Adrenal gland (tissue), 12 donors: ENCODE results near the gene KATNAL2. TPM values are rescaled to one million over a fixed set of nuclear protein-coding genes. Genes with fewer than 3 reads are reported as not detected.
"Not testable (repeated sequence)": the region's sequence is repeated elsewhere in the genome, so short reads cannot be mapped to it uniquely, and the experiment has no call there.

Source experiments
- DNase-seq, 7 donors: peaks; one replicate each; pipeline ENCODE4 v3.0.0-alpha.2; 2019 to 2020
- H3K27ac ChIP-seq, 5 donors: fragments of 200-600 bp; sonication (generic) in 4 of 5; 1 replicate in 3 of 5; 2 replicates in 2 of 5; pipeline versions ENCODE4 v1.5.1 to v1.8.0; 2016 to 2020; ENCODE audit warnings: mild to moderate bottlenecking in 1 of 5
- H3K27me3 ChIP-seq: fragments of 200-600 bp; 2 replicates; pipeline ENCODE4 v1.8.0; 2021
- H3K36me3 ChIP-seq, 2 donors: fragments of 200-600 bp; replicated peaks in 1 of 2; 1 replicate in 1 of 2; 2 replicates in 1 of 2; pipeline versions ENCODE4 v1.5.1 to v1.8.0; 2018 to 2022
- H3K4me1 ChIP-seq, 2 donors: fragments of 200-600 bp; replicated peaks in 1 of 2; 1 replicate in 1 of 2; 2 replicates in 1 of 2; pipeline versions ENCODE4 v1.5.1 to v1.8.0; 2018 to 2021
- H3K4me3 ChIP-seq, 4 donors: fragments of 200-600 bp; sonication (generic) in 3 of 4; one replicate each; pipeline ENCODE4 v1.5.1; 2016 to 2018
- H3K9me3 ChIP-seq, 3 donors: fragments of 200-600 bp; sonication (generic) in 1 of 3; replicated peaks in 1 of 3; 1 replicate in 2 of 3; 2 replicates in 1 of 3; pipeline versions ENCODE4 v1.5.1 to v1.8.0; 2016 to 2021
- CTCF ChIP-seq, 6 experiments: fragments of 450-650 bp in 4 of 6; fragments of 200-600 bp in 2 of 6; sonication (generic) in 1 of 6; IDR thresholded peaks; 1 replicate in 5 of 6; 2 replicates in 1 of 6; pipeline versions ENCODE4 v1.5.1 to v1.8.0; 2016 to 2021; ENCODE audit warnings: antibody characterized with exemption in 6 of 6, mild to moderate bottlenecking in 2 of 6, moderate library complexity in 1 of 6
- POLR2A ChIP-seq, 2 donors: fragments of 450-650 bp; IDR thresholded peaks; one replicate each; pipeline ENCODE4 v1.6.1; 2017; ENCODE audit warnings: antibody characterized with exemption in 2 of 2, mild to moderate bottlenecking in 2 of 2, moderate library complexity in 1 of 2
- WGBS, 4 donors: extraction: QIAGEN DNeasy Blood & Tissue Kit in 2 of 4; methylation state at CpG; one replicate each; pipeline versions ENCODE4 v1.1.5 to v1.1.7; 2013 to 2017; 5-methylcytosine and 5-hydroxymethylcytosine counted together
- intact Hi-C, 2 donors: fragments of 100-400 bp; cut with DNase I; formaldehyde crosslinking; loops; one replicate each; pipeline versions ENCODE4 v1.14.1 to v1.15.0; 2022 to 2023
- polyA plus RNA-seq, 3 donors: library from polyadenylated mRNA; stranded (reverse); fragments of 200-250 nt in 2 of 3; fragments of 350-450 nt in 1 of 3; fragmentation: Illumina TruSeq in 1 of 3; extraction: RNeasy Lipid Tissue Mini Kit (QIAGEN cat#74804) in 1 of 3; gene quantifications; one replicate each; pipeline ENCODE4 v1.2.3, GENCODE V29; 2013 to 2014
- total RNA-seq, 9 donors: library from RNA; depleted of rRNA in 4 of 9; stranded (reverse); fragments of >200 nt in 4 of 9; fragments of 120-200 nt in 1 of 9; fragmentation: NEBNext Ultra II Directional in 1 of 9; extraction: Animal tissue kit (Norgen Biotek cat#: 25700) in 1 of 9; gene quantifications; one replicate each; pipeline versions ENCODE4 v1.1.0 to v1.2.4, GENCODE V29; 2013 to 2023
- donor health status: healthy with polysubstance abuse.
- donor health status: Bipolar disorder and iron deficiency.
- donor health status: DM: yes; HTN: yes; CAD: no.
- donor health status: DM: no; HTN: no; CAD: no.
- donor health status: DM: no; HTN: no; CAD: no.
- donor health status: DM: yes; HTN: yes; CAD: no.

Gene KATNAL2
- total and polyA plus RNA-seq, 12 donors = 0.48 to 11.6 (median 4.0) TPM

- WGBS, 4 donors = 46 to 76% (median 66%) methylated on average over 4 to 5 of the region's 5 CpGs
- DNase-seq = no peak
- Histone ChIP-seq H3K9me3 (no peaks in the 10 kb centered on the region), H3K27ac (no peak overlapping the region), H3K4me1 (no peaks in the 10 kb centered on the region), H3K36me3 (no peaks in the 10 kb centered on the region), H3K27me3 (no peaks in the 10 kb centered on the region), H3K4me3 (no peak overlapping the region)
- intact Hi-C loops = no loop called here
- TF ChIP-seq CTCF (IDR thresholded peaks at IDR 0.05) = no peak
- TF ChIP-seq POLR2A (IDR thresholded peaks at IDR 0.05) = no peak
Measured at GRCh38 chr18:46953195-46953594, 35.8 kb downstream of the KATNAL2 start.

DNA sequence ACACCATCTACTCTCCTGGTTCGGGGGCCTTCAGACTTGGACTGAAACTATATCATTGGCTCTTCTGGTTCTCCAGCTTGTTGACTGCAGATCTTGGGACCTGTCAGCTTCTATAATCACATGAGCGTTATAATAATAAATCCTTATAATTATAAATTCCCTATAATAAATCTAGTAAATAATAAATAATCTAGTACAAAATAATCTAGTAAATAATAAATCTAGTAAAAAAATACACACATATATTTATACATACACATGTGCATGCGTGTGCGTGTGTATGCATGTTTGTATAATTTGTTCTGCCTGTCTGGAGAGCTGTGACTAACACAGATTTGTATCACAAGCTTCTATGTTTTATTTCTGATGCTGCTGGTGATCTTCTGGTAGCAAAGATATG lies 40.8 kb downstream of the KATNAL2 start:
- Histone ChIP-seq H3K4me3 (no peak overlapping the region), H3K4me1 (no peaks in the 10 kb centered on the region), H3K9me3 (no peaks in the 10 kb centered on the region), H3K27ac (no peak overlapping the region), H3K36me3 (no peaks in the 10 kb centered on the region), H3K27me3 (no peaks in the 10 kb centered on the region)
- DNase-seq = no peak
- TF ChIP-seq POLR2A (IDR thresholded peaks at IDR 0.05) (no peak), CTCF (IDR thresholded peaks at IDR 0.05) (no peak)
- intact Hi-C loops = no loop called here
- WGBS, 4 donors = 91 to 97% (median 94%) methylated on average over 4 of the region's 4 CpGs

- H3K4me1 ChIP-seq, H3K36me3 ChIP-seq, H3K27ac ChIP-seq, H3K9me3 ChIP-seq, DNase-seq, H3K27me3 ChIP-seq, intact Hi-C loops, H3K4me3 ChIP-seq: not testable (repeated sequence)
- WGBS, 4 donors = 99 to 100% methylated on average over 2 to 6 of the region's 79 CpGs; no CpG with 5 or more reads in 2 of the 4 donors
Measured at GRCh38 chr18:46963656-46964578, 46.5 kb downstream of the KATNAL2 start.

- H3K9me3 ChIP-seq, H3K27me3 ChIP-seq, intact Hi-C loops, DNase-seq, H3K4me3 ChIP-seq, H3K36me3 ChIP-seq, H3K4me1 ChIP-seq, H3K27ac ChIP-seq: not testable (repeated sequence)
- WGBS, 4 donors = 88 to 94% (median 90%) methylated on average over 8 of the region's 31 CpGs
Measured at GRCh38 chr18:46964579-46965293, 47.3 kb downstream of the KATNAL2 start.

DNA sequence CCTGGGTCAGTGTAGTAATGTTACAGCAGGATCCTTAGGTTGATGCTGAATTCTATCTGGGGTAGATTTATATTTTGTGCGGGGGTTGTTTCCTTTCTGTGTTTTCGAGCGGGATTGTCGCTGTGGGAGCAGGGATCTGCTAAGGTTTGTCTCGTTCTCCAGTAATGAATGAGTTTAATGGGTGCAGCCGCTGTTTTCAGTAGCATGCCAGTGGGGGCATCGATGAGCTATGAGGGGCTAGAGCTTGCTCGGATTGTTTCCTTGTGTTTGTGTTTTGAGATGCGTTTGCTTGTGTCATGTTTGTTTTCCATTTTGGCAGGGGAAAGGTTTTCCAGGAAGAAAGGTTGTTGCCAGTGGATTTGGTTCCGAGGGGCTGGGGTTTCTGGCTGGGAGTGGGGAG lies 48.9 kb downstream of the KATNAL2 start:
- H3K27ac ChIP-seq, intact Hi-C loops, DNase-seq, H3K4me1 ChIP-seq, H3K36me3 ChIP-seq, H3K4me3 ChIP-seq, H3K9me3 ChIP-seq, H3K27me3 ChIP-seq: not testable (repeated sequence)
- WGBS, 4 donors = 83 to 89% methylated on average over 1 to 3 of the region's 10 CpGs; no CpG with 5 or more reads in 2 of the 4 donors

DNA sequence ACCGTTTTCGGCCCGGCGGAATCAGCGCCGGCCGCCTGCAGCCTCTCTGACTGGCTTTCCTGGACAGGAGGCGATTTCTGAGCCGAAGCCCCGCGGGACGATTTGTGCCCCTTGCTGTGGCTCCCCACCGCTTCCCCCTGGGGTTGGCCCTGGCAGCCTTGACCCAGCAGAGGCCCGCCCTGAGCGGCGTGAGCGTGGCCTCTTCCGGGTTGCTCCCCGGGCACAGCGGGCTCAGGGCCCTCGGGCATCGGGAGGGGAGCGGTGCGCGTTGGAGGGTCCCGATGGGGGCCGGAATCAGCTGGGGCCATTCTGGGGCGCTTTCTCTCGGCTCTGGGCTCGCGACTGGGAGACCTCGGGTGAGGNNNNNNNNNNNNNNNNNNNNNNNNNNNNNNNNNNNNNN lies 52.1 kb downstream of the KATNAL2 start:
- H3K9me3 ChIP-seq, DNase-seq, H3K27me3 ChIP-seq, H3K27ac ChIP-seq, H3K4me3 ChIP-seq, intact Hi-C loops, H3K4me1 ChIP-seq, H3K36me3 ChIP-seq: not testable (repeated sequence)
- WGBS, 4 donors = no CpG with 5 or more reads among the region's 32 CpGs

- no CpG with 5 or more reads among the region's 10 CpGs for WGBS, 4 donors
- H3K27ac ChIP-seq, H3K4me3 ChIP-seq, H3K4me1 ChIP-seq, H3K27me3 ChIP-seq, H3K9me3 ChIP-seq, H3K36me3 ChIP-seq, DNase-seq, intact Hi-C loops: not testable (repeated sequence)
Measured at GRCh38 chr18:47019870-47020269, 102.5 kb downstream of the KATNAL2 start.

DNA sequence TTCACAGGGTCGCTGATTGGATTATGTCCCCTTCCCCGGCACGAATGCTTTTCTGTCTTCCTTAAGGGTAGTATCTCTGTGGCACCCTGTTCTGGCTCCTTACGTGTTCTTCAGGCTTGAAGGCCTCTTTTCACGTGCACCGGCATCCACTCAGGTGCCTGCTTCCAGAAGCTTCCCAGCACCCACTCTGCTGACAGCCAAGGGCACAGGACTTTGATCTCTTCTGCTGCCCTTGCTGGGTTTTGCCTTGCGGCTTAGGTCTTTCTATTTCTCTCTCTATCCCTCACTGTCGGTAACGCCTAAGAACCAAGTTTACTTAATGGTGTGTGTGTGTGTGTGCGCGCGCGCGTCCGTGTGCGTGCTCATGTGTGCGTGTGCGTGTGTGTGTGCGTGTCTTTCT lies 103.4 kb downstream of the KATNAL2 start:
- no CpG with 5 or more reads among the region's 19 CpGs for WGBS, 4 donors
- H3K4me1 ChIP-seq, H3K27me3 ChIP-seq, H3K9me3 ChIP-seq, H3K36me3 ChIP-seq, DNase-seq, intact Hi-C loops, H3K4me3 ChIP-seq, H3K27ac ChIP-seq: not testable (repeated sequence)

DNA sequence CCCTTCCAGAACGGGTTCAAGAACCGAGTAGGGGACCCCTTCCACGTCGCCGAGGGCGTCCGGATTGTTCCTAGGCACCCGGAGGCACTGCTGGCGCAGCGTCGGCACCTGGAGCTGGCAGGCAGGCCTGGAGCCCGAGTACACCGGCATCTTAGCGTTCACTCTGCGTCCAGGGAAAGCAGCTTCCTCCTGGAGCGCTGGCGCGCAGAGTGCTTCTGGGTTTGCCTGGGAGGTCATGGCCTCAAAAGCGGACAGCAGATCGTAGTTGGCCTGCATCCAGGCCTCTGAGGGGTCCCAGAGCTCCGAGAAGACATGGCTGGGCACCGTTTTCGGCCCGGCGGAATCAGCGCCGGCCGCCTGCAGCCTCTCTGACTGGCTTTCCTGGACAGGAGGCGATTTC lies 105.4 kb downstream of the KATNAL2 start:
- H3K27me3 ChIP-seq, intact Hi-C loops, H3K27ac ChIP-seq, H3K36me3 ChIP-seq, DNase-seq, H3K9me3 ChIP-seq, H3K4me3 ChIP-seq, H3K4me1 ChIP-seq: not testable (repeated sequence)
- 95% methylated on average over 9 to 12 of the region's 29 CpGs; no CpG with 5 or more reads in 1 of the 4 donors for WGBS, 4 donors
